A549 (cell line): ENCODE measurements around the gene SUGCT.

ENCODE experiments used
- RAD21 ChIP-seq, 2 experiments: fragments of >200 bp in 1 of 2; sonication (Bioruptor Twin) in 1 of 2; formaldehyde crosslinking in 1 of 2; IDR thresholded peaks in 1 of 2; conservative IDR thresholded peaks in 1 of 2; 2 replicates in 1 of 2; 3 replicates in 1 of 2; pipeline ENCODE4 v1.6.1; 2012 to 2018; ENCODE audit warnings: inconsistent platforms in 1 of 2
- TF ChIP-seq, protein P1 (sequence below): fragments of 150-350 bp; IDR thresholded peaks from 2 replicates; pipeline ENCODE4 v1.6.1; 2014; ENCODE audit warnings: low read depth, mild to moderate bottlenecking, low read length

DNA sequence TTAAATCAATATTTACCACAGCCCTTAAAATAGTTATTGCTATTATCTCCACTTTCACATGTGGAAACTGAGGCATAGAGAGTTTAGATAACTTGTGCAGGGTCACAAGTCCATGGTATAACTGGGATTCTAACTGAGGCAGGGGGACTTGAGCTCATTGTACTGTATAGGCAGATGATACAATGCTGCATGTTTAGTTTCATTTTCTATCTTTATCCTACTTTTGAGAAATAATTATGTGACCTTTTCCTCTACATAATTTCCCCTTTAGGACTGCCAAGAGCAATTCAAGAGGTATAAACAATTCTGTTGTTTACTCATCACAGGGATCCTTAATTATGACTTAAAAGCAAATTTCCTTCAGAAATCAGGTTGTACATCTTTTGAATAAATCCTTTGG, 193.1 kb downstream of the SUGCT start:
- TF ChIP-seq, protein P1, sequence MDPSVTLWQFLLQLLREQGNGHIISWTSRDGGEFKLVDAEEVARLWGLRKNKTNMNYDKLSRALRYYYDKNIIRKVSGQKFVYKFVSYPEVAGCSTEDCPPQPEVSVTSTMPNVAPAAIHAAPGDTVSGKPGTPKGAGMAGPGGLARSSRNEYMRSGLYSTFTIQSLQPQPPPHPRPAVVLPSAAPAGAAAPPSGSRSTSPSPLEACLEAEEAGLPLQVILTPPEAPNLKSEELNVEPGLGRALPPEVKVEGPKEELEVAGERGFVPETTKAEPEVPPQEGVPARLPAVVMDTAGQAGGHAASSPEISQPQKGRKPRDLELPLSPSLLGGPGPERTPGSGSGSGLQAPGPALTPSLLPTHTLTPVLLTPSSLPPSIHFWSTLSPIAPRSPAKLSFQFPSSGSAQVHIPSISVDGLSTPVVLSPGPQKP, result no peak
- no peak for TF ChIP-seq RAD21 (conservative IDR thresholded peaks at IDR 0.05 in 1 of 2, IDR thresholded peaks at IDR 0.05 in 1 of 2)
